COR-L47 (cell line): ENCODE measurements around the gene NUP214.
A peak's percentile ranks its signal among the peaks of the same experiment; 100 is the strongest.
"Not testable (repeated sequence)": the region's sequence is repeated elsewhere in the genome, so short reads cannot be mapped to it uniquely, and the experiment has no call there.

ENCODE experiments used
- DNase-seq: peaks from one replicate; lab custom pipeline; 2025; lab: John Stamatoyannopoulos, UW

NUP214 gene

DNA sequence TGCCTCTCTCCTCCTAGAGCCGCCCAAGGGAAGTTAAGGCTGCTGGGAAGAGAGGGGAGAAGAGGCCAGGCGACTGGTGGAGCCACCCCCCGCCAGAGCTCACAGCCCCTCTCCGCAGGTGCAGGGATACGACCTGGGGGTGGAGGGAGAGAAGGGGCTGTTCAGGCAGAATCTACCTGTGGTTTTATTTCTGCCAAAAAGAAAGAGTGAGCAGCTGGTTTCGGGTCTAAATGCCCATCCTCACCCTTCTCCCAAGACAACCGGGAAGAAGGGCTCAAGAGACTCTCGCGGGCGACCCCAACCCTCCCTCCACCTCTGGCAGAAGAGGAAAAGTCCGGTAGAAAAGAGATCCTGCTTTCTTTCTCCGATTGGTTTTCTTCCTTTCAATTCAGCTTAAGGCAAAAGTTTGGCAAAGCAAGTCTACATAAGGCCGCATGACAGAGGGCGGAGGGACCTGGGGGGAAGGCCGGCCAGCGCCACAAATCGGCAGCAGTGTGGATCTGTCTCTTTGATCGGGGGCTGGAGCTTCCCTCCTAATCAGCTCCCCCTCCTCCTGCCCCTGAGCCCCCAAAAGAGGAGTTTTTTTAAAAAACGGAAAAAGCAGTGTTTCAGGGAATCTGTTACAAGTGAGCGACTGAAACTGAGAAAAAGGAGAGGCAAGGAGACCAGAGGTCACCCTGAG, 134.7 kb downstream of the NUP214 start:
- no peak for DNase-seq

DNA sequence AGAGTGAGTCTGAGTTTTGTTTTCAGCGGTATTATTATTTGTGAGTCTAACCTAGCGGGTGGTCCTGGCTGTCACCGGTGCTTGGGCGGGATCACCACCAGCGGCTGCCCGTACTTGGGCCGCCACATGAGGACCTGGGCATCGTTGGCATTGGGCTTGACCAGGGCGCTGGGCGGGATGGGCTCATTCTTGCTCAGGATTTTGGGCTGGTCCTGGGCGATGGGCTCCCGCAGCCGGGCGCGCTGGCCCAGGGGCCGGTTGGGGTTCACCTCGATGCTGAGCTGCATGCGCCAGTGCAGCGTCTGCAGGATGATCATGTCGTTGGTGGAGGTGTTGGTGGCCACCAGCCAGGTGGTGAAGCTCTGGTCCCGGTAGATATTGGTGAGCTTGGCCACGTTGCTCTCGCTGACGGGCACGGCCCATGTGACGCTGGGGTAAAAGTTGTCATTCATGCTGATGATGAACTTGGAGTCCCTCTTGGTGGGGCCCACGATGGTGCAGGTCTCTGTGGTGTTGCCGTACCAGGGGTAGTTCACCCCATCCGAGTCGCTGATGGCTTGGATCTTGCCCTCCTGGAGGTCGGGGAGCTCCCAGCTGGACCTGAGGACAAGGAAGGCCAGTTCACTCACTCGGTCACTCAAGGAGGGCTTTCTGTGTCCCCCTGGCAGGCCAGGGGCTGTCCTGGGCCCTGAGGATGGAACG, 135.5 kb downstream of the NUP214 start:
- DNase-seq: no peak

DNA sequence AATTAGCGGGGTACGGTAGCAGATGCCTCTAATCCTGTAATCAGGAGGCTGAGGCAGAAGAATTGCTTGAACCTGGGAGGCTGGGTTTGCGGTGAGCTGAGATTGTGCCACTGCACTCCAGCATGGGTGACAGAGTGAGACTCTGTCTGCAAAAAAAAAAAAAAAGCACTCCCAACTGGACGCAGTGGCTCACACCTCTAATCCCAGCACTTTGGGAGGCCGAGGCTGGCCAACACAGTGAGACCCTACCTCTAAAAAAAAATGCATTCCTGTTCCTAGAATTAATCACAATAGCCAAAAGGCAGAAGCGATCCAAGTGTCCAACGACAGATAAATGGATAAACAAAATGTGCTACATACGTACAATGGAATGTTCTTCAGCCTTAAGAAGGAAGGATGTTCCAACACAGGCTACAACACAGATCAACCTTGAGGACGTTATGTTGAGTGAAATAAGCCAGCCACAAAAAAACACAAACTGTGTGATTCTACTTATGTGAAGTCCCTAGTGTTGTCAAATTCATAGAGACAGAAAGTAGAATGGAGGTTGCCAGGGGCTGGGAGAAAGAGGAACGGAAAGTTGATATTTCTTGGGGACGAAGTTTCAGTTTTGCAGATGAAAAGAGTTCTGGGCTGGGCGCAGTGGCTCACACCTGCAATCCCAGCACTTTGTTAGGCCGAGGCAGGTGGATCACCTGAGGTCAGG, 137.1 kb downstream of the NUP214 start:
- DNase-seq: no peak

DNA sequence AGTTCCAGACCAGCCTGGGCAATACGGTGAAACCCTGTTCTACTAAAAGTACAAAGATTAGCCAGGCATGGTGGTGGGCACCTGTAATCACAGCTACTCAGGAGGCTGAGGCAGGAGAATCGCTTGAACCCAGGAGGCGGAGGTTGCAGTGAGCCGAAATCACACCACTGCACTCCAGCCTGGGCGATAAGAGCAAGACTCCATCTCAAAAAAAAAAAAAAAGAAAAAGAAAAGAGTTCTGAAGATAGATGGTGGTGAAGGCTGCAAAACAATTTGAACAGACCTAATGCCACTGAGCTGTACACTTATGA, 137.6 kb downstream of the NUP214 start:
- not testable (repeated sequence) for DNase-seq

DNA sequence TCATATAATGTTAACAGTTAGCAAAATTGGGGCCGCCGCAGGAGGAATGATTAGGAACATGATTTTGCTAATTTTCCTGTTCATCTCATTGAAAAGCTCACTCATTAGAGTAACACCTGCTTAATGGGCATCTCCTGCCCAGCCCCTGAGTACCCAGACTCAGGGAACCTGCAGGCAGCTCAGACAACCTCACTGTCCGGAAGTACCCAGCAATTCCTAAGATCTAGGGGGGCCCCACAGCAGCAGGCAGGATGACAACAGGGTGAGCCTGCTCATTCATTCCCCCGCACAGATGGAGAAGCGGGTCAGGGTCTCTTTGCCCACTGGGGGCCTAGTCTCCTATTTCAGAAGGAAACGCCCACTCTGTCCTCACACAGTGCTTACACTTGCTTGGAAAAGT, 138.3 kb downstream of the NUP214 start:
- no peak for DNase-seq

DNA sequence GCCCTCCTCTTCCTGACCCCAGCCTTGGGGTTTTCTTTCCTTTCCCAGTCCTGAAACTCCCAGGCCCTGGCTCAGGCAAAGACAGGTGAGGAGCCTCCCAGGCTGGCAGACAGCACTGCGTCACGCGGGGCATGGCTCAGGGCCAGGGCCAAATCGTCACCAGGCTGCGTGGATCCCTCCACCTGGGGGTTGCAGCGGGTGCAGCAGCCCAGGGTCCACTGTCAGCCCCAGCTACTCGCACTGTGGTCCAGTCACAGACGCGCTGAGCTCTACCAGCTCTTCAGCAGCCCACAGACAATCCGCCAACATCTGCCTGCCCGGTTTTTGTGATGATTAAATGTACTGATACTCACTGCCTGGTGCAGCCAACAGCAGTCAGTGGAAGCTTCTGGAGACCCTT, 138.8 kb downstream of the NUP214 start:
- DNase-seq: peak; percentile 11

DNA sequence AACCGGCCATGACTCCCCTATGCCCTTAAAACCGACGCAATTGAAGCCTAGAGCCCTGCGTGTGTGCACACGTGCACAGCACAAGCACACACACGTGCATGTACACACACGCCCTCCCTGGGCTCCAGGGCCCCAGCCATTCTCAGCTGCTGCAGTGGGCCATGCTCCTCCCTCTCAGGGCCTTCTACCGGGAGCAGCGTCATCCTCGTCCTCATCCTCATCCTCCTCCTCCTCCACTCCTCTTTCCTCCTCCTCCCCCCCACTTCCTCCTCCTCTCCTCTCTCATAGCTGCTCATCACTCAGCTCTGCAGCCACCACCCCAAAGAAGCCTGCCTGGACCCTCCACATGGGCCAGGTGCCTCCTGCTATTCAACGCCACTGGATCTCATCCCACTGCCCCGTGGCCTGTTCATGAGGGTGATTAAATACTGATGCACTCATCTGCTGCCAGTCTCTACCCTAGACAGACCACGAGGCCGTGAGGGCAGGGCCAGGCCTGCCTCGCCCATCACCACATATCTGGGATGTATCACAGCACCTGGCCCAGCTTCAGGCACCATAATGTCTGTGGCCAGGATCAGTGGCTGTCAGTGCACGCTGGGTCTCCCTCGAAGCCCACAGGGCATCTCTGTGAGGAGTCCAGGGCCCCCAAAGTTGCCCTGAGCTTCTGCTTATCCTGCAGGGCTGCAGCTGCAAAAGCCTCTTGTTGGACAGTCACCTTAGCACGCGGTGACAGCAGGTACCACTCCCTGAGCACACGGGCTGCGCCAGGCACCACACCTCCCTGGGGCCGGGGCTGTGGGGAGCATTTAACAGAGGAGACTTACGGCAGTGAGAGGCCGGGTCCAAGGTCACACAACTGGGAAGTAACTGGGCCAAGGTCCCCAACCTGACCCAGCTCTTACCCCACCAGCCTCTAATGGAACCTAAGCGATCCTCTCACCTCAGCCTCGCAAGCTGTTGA, 141.2 kb downstream of the NUP214 start:
- DNase-seq: no peak

DNA sequence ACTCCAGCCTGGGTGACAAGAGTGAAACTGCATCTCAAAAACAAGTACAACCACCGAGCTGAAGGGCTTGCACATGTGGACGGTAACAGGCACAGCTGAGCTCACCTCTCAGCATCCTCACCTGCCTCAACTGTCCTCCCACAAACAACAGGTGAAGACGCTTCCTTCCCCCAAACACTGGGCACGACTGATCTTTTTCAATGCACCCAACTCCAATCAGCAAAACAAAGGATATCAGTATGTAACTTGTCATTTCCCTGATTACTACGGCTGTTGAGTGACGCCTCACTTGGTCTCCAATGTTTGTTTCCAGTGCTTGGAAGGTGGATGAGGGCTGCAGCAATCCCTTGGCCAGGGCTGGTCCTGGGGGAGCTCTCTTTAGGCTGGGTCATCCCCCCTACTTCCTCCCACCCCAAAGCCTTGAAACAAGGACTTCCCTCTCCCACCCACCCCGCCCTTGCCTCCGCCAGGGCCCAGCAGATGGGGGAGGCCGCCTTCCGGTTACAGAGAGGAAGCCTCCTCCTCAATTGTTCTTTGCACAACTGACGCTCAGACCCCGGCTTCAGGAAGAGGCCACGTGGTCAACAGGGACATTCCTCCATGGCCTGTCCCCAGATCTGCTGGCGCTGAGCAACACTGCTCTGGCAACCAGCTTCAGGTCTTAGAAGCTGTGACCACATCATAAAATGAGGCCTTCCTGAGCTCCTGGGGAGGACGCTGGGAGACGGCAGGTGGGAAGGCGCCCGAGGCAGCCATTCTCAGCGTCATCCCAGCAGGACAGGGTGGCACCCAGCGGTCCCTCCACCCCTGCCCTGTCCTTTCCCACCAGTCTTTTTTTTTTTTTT, 145.0 kb downstream of the NUP214 start:
- no peak for DNase-seq

DNA sequence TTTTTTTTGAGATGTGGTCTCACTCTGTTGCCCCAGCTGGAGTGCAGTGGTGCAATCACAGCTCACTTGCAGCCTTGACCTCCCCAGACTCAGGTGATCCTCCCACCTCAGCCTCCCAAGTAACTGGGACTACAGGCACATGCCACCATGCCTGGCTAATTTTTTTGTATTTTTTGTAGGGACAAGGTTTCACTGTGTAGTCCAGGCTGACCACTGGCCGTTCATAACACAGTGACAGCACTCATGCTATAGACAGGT, 145.6 kb downstream of the NUP214 start:
- DNase-seq: not testable (repeated sequence)

DNA sequence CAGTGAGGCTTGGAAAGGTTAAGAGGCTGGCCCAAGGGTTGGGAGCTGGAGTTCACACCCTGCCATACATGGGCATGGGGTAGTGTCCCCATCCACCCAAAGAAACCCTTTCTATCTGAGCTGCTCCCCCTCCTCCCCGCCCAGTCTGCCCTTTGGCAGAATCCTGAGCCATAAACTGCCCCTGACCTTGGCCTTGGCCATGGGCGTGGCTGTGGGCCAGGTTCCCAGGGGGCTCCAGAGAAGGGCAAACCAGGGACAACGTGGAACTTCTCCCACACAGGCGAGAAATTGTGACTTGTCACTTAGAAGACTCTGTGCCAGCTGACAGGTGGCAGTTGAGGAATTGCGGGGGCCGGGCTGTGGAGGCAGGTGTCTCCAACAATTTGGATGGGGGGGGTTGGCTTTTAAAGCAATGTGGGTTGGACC, 146.1 kb downstream of the NUP214 start:
- no peak for DNase-seq

DNA sequence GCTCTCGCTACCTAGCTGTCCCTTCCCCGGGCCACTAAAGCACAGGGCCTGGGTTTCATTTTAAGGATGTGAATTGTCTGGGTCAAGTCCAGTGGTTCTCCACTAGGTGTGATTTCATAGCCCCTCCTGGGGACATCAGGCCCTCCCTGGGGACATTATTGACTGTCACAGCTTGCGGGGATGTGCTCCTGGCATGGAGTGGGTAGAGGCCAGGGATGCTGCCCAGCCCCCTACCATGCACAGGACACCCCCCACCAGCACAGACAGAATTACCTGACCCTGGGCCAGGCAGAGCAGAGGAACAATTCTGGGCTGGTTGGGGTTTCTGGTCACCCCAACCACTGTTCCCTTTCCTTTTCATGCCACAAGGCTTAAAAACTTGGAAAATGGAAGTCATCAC, 146.8 kb downstream of the NUP214 start:
- no peak for DNase-seq

DNA sequence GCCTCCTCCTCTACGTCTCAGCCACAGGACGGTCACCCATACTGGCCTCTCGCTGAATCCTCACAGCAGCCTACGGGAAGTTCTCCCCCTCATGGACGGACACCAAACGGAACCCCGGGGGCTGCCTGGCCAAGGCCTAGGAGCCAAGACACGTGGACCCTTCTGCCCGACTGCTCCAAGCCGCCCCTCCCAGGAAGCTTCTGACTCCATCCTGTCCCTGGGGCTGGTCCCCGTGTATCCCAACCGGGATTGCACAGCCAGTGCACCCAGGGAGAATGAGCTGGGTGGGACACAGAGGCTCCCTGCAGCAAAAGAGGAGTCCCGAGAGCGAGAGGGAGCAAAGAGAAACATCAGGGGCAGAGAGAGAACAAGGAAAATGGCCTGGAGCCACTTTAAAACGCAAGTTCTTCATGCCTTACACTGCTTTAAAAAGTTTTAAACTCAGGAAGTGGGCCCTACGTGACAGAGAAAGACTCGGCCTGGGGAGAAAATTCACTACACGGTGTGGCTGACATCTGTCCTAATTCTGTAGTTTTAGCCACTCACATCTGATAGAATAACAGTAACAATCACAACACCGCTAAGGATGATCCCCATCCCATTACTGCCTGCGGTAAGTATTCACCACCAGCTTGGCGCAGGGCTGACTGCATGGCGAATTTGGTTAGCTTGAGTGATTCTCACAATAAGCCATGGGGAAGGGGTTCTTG, 147.9 kb downstream of the NUP214 start:
- no peak for DNase-seq

DNA sequence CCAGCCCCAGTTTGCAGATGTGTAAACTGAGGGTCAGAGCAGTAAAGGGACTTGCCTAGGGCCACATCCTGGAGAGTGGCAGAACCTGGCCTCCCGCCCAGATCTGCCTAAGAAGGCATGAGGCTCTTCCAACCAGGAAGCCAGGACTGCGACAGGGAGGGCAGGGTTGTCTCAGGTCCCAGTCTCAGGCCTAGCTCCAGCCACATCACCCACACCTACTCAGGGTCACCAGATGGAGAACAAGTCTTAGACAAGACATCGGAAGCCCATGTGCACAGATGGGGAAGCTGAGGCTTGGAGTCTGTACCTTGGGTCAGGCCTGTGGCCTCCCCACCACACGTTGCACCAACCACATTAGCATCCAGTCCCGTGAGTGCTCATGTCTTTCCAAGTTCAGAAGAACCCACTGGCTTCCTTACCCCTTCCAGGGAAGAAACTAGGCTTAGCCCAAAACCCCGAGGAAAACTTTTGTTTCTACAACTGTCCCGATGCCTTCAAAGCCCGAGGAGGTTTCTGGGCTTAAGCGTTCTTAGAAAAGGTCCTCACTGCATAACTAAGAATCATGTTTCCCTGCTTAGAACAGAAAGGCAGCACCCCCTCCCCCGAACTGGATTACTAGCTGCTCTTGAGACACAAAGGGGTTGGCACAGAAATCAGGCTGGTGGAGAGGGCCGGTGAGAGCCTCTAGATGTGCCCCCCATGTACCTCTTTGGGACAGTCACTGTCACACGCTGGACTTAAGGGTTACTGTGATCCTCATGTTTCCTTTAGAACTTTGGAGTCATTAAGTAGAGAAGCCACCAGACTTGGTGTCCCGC, 148.7 kb downstream of the NUP214 start:
- DNase-seq: no peak

DNA sequence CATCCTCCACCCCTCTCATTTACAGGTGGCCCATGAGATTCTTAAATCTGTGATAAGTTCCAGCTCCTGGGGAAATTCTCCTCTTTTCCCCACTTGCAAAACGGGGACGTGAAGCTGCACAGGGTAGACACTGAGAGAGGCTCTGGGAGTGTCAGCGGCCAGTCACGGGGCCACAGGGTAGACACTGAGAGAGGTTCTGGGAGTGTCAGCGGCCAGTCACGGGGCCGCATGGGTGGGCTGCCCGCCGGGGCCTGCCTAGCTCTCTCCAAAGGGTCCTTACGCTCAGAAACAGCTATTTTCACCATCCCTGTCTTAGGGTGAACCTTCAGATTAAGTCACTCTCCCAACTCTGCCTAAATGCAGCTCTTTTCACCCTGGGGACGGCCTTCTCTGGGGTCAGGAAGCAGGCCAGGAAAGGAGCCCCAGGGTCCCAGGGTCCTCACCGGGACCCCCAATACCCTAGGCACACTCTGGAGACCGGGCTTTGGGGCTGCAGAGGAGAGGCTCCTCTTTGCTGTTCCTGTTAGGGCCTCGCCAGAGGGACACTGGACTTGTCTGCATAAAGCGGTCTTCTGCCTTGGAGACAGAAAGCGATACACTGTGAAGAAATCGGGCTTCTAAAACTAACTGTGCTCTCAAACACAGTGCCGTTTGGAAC, 149.4 kb downstream of the NUP214 start:
- no peak for DNase-seq

DNA sequence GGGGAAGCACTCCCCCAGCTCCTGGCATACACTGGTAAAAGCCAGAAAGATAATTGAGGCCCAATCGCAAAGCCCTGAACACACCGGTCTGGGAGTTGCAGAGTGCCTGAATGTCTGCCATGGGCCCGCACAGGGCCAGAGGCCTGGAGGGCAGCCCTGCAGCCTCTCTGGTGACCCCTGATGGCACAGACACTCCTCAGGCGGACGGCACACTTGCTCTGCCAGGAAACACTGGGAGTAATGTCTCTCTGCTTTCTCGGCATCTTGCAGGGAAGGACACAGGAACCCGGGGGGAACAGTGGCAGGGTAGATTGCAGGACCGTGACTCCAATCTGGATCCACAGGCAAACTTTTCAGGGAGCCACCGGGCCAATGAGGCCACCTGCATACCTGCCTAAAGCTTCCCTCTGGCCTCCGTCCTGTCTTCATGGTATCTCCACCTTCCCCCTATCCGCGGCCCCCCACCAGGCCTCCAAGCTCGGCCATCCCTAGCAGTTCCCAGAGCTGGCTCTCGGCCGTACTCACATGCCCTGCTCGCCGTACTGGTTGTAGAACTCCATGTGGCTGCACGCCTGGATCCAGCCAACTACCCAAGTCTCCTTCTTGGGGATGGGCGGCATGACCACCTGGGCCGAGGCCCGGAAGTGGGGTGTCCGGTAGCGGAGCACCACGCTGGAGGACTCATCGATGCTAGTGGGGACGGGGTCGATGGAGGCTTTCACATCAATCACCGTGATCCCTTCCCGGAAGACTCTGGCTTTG, 150.1 kb downstream of the NUP214 start:
- DNase-seq: no peak

DNA sequence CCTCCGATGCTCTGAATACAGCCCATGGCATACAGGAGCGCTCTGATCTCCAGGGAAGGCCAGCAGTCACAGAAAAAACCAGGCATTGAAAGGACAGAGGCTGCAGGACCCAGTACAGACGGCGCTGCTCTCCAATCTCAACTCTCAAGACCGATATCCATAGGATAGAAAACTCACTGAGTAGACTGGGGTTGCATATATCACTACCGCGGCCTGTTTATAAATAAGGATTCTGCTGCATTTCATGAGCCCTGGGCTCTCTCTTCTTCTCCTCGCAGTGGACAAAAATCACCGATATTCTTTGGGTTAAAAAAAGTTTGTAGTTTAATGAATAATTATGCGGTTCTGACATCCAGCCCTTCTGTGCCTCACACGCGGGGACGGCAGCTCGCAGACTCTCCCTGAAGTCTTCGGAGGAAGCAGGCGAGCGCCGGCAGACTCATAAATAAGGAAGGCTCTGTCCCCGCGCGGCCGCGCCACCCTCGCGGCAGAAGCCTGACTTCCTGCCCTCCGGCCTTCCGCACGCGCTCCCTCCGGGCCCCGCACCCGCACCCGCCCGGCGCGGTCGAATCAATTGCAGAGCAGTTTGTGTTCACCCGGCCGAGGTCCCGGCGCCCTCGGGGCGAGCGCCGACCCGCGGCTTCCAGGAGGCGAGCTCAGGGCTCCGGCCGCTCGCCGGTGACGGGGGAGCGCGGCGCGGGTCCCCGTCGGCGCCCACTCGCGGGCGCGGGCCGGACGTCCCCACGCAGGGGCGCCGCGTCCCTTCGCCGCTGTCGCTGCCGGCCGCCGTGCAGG, 150.9 kb downstream of the NUP214 start, which contains the start of gene FAM78A:
Gene FAM78A, minus strand, starts transcription at position 417 of the 795 bp plus-strand sequence. Its CDS starts 331 bp downstream, at position 86.
- DNase-seq: no peak

DNA sequence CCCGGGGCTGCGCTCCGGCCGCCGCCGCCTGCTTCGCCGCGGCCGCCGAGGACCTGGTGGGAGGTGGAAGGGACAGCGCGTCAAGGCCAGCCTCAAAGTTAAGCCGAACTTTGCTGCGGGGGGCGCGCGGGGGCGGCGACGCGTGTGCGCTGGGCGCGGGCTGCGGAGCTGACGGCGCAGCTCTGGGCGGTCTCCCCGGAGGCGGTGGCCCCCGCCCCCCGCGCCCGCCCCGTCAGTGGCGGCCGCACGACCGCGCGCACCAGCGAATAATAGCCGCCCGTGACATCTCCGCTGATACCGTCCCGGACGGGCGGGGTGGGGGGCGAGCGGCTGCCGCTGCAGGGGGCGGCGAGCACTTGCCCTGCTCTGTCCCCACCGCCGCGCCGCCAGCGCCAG, 151.5 kb downstream of the NUP214 start:
- DNase-seq: no peak
